Suprapubic skin (tissue), 4 donors: ENCODE results near the gene TMEM94. TPM values are rescaled to one million over a fixed set of nuclear protein-coding genes. Genes with fewer than 3 reads are reported as not detected.

Experiments
- DNase-seq, 2 donors: peaks; one replicate each; pipeline ENCODE4 v3.0.0-alpha.2; 2019; ENCODE audit warnings: low spot score in 2 of 2
- H3K27ac ChIP-seq: fragments of 200-600 bp; sonication (generic); one replicate; pipeline ENCODE4 v1.5.1; 2019
- H3K27me3 ChIP-seq: fragments of 200-600 bp; sonication (generic); one replicate; pipeline ENCODE4 v1.5.1; 2019
- H3K36me3 ChIP-seq: fragments of 200-600 bp; sonication (generic); one replicate; pipeline ENCODE4 v1.5.1; 2019
- H3K4me1 ChIP-seq: fragments of 200-600 bp; sonication (generic); one replicate; pipeline ENCODE4 v1.5.1; 2019
- H3K4me3 ChIP-seq: fragments of 200-600 bp; sonication (generic); one replicate; pipeline ENCODE4 v1.5.1; 2019; ENCODE audit warnings: mild to moderate bottlenecking
- H3K9me3 ChIP-seq: fragments of 200-600 bp; sonication (generic); one replicate; pipeline ENCODE4 v1.5.1; 2019
- CTCF ChIP-seq, 2 donors: fragments of 200-600 bp in 1 of 2; fragments of 450-650 bp in 1 of 2; sonication (generic) in 1 of 2; IDR thresholded peaks; one replicate each; pipeline ENCODE4 v1.5.1; 2016 to 2019; ENCODE audit warnings: antibody characterized with exemption in 2 of 2, mild to moderate bottlenecking in 1 of 2, moderate library complexity in 1 of 2
- EP300 ChIP-seq: sonication (generic); formaldehyde crosslinking; IDR thresholded peaks from one replicate; pipeline ENCODE4 v1.6.1; 2017; ENCODE audit warnings: antibody characterized with exemption
- POLR2A ChIP-seq, 2 donors: fragments of 450-650 bp; IDR thresholded peaks; one replicate each; pipeline ENCODE4 v1.6.1; 2017; ENCODE audit warnings: antibody characterized with exemption in 2 of 2, mild to moderate bottlenecking in 2 of 2, moderate library complexity in 2 of 2
- POLR2AphosphoS5 ChIP-seq, 3 donors: sonication (generic); formaldehyde crosslinking; IDR thresholded peaks; one replicate each; pipeline ENCODE4 v1.6.1; 2017; ENCODE audit warnings: antibody characterized with exemption in 3 of 3
- WGBS: methylation state at CpG from one replicate; pipeline ENCODE4 v1.1.5; 2018; 5-methylcytosine and 5-hydroxymethylcytosine counted together
- total RNA-seq, 4 donors: library from RNA; depleted of rRNA; stranded (reverse); fragments of >200 nt; gene quantifications; one replicate each; pipeline ENCODE4 v1.1.0, GENCODE V29; 2016

TMEM94 gene
- total RNA-seq, 4 donors from 2014 or later = 50.0 to 147 (median 81.7) TPM

GRCh38 chr17:75503337-75503950 is 47.0 kb downstream of the TMEM94 start:
- no peak for DNase-seq
- no peak for TF ChIP-seq POLR2AphosphoS5 (IDR thresholded peaks at IDR 0.05)
- no peak for TF ChIP-seq CTCF (IDR thresholded peaks at IDR 0.05)
- no peak for TF ChIP-seq EP300
- TF ChIP-seq POLR2A (IDR thresholded peaks at IDR 0.05) = no peak
- Histone ChIP-seq H3K27ac (no peak overlapping the region), H3K27me3 (no peaks in the 10 kb centered on the region), H3K9me3 (no peaks in the 10 kb centered on the region), H3K4me3 (no peak overlapping the region), H3K36me3 (peaks cover 87% of the 10 kb centered on the region), H3K4me1 (peaks cover 6% of the 10 kb centered on the region)
- 78% methylated on average over 6 of the region's 23 CpGs for WGBS

- H3K4me1 ChIP-seq = peaks cover 9% of the 10 kb centered on the region
- TF ChIP-seq EP300 = no peak
- TF ChIP-seq CTCF (IDR thresholded peaks at IDR 0.05) = no peak
- no peak for TF ChIP-seq POLR2A (IDR thresholded peaks at IDR 0.05)
- no peak for TF ChIP-seq POLR2AphosphoS5 (IDR thresholded peaks at IDR 0.05)
- no peak overlapping the region for H3K4me3 ChIP-seq
Measured at GRCh38 chr17:75503976-75504346, 47.5 kb downstream of the TMEM94 start.

GRCh38 chr17:75504347-75505151 is 48.1 kb downstream of the TMEM94 start:
- H3K4me1 ChIP-seq = peaks cover 15% of the 10 kb centered on the region
- 71% methylated on average over 9 of the region's 32 CpGs for WGBS

More at GRCh38 chr17:75503976-75504346, 47.5 kb downstream of the TMEM94 start:
- H3K9me3 ChIP-seq = no peaks in the 10 kb centered on the region
- no CpG with 5 or more reads among the region's 13 CpGs for WGBS
- peaks cover 84% of the 10 kb centered on the region for H3K36me3 ChIP-seq
- no peaks in the 10 kb centered on the region for H3K27me3 ChIP-seq
- no peak overlapping the region for H3K27ac ChIP-seq
- DNase-seq = peak in 1 of 2 donors; percentile 64

GRCh38 chr17:75505152-75505409 is 48.6 kb downstream of the TMEM94 start:
- peaks cover 20% of the 10 kb centered on the region for H3K4me1 ChIP-seq
- no peaks in the 10 kb centered on the region for H3K9me3 ChIP-seq
- TF ChIP-seq POLR2A (IDR thresholded peaks at IDR 0.05) (no peak), EP300 (no peak), POLR2AphosphoS5 (IDR thresholded peaks at IDR 0.05) (no peak), CTCF (IDR thresholded peaks at IDR 0.05) (no peak)
- H3K27me3 ChIP-seq = no peaks in the 10 kb centered on the region
- peaks cover 76% of the 10 kb centered on the region for H3K36me3 ChIP-seq
- H3K27ac ChIP-seq = no peak overlapping the region
- H3K4me3 ChIP-seq = no peak overlapping the region
- DNase-seq = no peak
- WGBS = 89% methylated on average over 4 of the region's 4 CpGs

More at GRCh38 chr17:75504347-75505151, 48.1 kb downstream of the TMEM94 start:
- H3K27me3 ChIP-seq = no peaks in the 10 kb centered on the region
- no peaks in the 10 kb centered on the region for H3K9me3 ChIP-seq
- H3K4me3 ChIP-seq = no peak overlapping the region
- TF ChIP-seq EP300 (no peak), CTCF (IDR thresholded peaks at IDR 0.05) (peak in 1 of 2 donors; percentile 60)
- DNase-seq = no peak
- no peak overlapping the region for H3K27ac ChIP-seq
- peaks cover 81% of the 10 kb centered on the region for H3K36me3 ChIP-seq

- Histone ChIP-seq H3K9me3 (no peaks in the 10 kb centered on the region), H3K4me1 (peaks cover 25% of the 10 kb centered on the region), H3K27me3 (no peaks in the 10 kb centered on the region), H3K36me3 (peaks cover 72% of the 10 kb centered on the region), H3K27ac (no peak overlapping the region), H3K4me3 (no peak overlapping the region)
- DNase-seq = no peak
- 85% methylated on average over 15 of the region's 15 CpGs for WGBS
- no peak for TF ChIP-seq EP300
Measured at GRCh38 chr17:75505640-75506039, 49.2 kb downstream of the TMEM94 start.
